Measurements from ENCODE around the gene MPZL3. TPM values are rescaled to one million over a fixed set of nuclear protein-coding genes. Genes with fewer than 3 reads are reported as not detected.

Gene MPZL3
- total RNA-seq, 1 experiment from 2014 or later = 0.52 TPM

DNA sequence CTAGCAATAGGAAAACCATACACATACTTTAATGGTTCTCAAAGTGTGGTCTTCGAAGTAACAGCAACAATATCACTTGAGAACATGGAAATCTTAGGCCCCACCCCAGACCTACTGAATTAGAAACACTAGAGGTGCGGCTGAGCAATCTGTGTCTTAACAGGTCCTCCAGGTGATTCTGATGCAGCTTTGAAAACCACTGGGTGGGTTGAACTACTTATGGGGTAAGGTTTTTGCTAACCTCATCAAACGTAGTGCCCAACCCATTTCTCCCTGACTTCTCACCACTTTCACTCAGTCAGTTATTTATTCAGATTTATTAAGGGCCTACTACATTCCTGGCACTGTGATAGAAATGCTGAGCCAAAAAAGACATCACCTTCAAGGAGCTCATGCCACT, 8.2 kb upstream of the MPZL3 start:
- Histone ChIP-seq H3K4me3 (ENCODE audit: low read depth, low read length, poor library complexity, severe bottlenecking) (no peak overlapping the region), H3K9me3 (ENCODE audit: low read depth, low read length, poor library complexity, severe bottlenecking) (no peaks in the 10 kb centered on the region), H3K4me1 (ENCODE audit: insufficient read depth, low read length, poor library complexity, severe bottlenecking) (no peaks in the 10 kb centered on the region), H3K36me3 (ENCODE audit: insufficient read depth, low read length, poor library complexity, severe bottlenecking) (no peaks in the 10 kb centered on the region), H3K27ac (ENCODE audit: low read depth, low read length, poor library complexity, severe bottlenecking) (no peak overlapping the region), H3K27me3 (replicated peaks; ENCODE audit: insufficient read depth, low read depth, low read length, poor library complexity) (peaks cover 69% of the 10 kb centered on the region)
- no peak for TF ChIP-seq EZH2 (IDR thresholded peaks at IDR 0.05; ENCODE audit: borderline replicate concordance, low read depth, low read length, poor library complexity, severe bottlenecking)
- TF ChIP-seq, protein P1, sequence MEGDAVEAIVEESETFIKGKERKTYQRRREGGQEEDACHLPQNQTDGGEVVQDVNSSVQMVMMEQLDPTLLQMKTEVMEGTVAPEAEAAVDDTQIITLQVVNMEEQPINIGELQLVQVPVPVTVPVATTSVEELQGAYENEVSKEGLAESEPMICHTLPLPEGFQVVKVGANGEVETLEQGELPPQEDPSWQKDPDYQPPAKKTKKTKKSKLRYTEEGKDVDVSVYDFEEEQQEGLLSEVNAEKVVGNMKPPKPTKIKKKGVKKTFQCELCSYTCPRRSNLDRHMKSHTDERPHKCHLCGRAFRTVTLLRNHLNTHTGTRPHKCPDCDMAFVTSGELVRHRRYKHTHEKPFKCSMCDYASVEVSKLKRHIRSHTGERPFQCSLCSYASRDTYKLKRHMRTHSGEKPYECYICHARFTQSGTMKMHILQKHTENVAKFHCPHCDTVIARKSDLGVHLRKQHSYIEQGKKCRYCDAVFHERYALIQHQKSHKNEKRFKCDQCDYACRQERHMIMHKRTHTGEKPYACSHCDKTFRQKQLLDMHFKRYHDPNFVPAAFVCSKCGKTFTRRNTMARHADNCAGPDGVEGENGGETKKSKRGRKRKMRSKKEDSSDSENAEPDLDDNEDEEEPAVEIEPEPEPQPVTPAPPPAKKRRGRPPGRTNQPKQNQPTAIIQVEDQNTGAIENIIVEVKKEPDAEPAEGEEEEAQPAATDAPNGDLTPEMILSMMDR (conservative IDR thresholded peaks at IDR 0.05; ENCODE audit: low read depth, low read length) = no peak
- intact Hi-C loops (cut with micrococcal nuclease; ENCODE audit: unreplicated experiment) = no loop called here
- BruUV-seq (replicated peaks) = no TSS peak
- no peak for DNase-seq (ENCODE audit: low spot score)
- ChIA-PET POLR2A (ENCODE audit: low non-redundant PET) (no interaction called here), CTCF (no interaction called here)

DNA sequence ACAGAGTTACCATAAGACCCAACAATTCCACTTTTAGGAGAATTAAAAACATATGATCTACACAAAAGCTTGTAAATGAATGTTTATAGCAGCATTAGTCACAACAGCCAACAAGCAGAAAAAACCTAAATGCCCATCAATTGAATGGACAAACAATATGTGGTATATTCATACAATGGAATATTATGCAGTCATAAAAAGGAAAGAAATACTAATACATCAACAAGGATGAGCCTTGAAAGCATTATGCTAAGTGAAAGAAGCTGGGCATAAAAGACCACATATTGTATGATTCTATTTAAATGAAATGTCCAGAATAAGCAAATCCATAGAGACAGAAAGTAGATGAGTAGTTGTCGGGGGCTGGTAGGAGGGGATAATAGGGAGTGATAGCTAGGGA, 7.0 kb upstream of the MPZL3 start:
- Histone ChIP-seq H3K4me1 (ENCODE audit: insufficient read depth, low read length, poor library complexity, severe bottlenecking) (no peaks in the 10 kb centered on the region), H3K27ac (ENCODE audit: low read depth, low read length, poor library complexity, severe bottlenecking) (no peak overlapping the region), H3K27me3 (replicated peaks; ENCODE audit: insufficient read depth, low read depth, low read length, poor library complexity) (peaks cover 69% of the 10 kb centered on the region), H3K4me3 (ENCODE audit: low read depth, low read length, poor library complexity, severe bottlenecking) (no peak overlapping the region), H3K36me3 (ENCODE audit: insufficient read depth, low read length, poor library complexity, severe bottlenecking) (no peaks in the 10 kb centered on the region), H3K9me3 (ENCODE audit: low read depth, low read length, poor library complexity, severe bottlenecking) (no peaks in the 10 kb centered on the region)
- no peak for DNase-seq (ENCODE audit: low spot score)
- POLR2A ChIA-PET (ENCODE audit: low non-redundant PET) = no interaction called here
- intact Hi-C loops (cut with micrococcal nuclease; ENCODE audit: unreplicated experiment) = no loop called here
- TF ChIP-seq EZH2 (IDR thresholded peaks at IDR 0.05; ENCODE audit: borderline replicate concordance, low read depth, low read length, poor library complexity, severe bottlenecking) = no peak
- TF ChIP-seq, protein P1 (conservative IDR thresholded peaks at IDR 0.05; ENCODE audit: low read depth, low read length) = no peak
- BruUV-seq (replicated peaks) = no TSS peak
- CTCF ChIA-PET = interaction anchor here (0.5 kb wide), 1 partner anchor 12 kb away, joined by 3 read pairs; no protein-coding TSS in a partner anchor

- Histone ChIP-seq H3K27ac (ENCODE audit: low read depth, low read length, poor library complexity, severe bottlenecking) (no peak overlapping the region), H3K27me3 (replicated peaks; ENCODE audit: insufficient read depth, low read depth, low read length, poor library complexity) (peaks cover 69% of the 10 kb centered on the region), H3K4me1 (ENCODE audit: insufficient read depth, low read length, poor library complexity, severe bottlenecking) (no peaks in the 10 kb centered on the region), H3K36me3 (ENCODE audit: insufficient read depth, low read length, poor library complexity, severe bottlenecking) (no peaks in the 10 kb centered on the region), H3K4me3 (ENCODE audit: low read depth, low read length, poor library complexity, severe bottlenecking) (no peak overlapping the region), H3K9me3 (ENCODE audit: low read depth, low read length, poor library complexity, severe bottlenecking) (no peaks in the 10 kb centered on the region)
- no peak for TF ChIP-seq EZH2 (IDR thresholded peaks at IDR 0.05; ENCODE audit: borderline replicate concordance, low read depth, low read length, poor library complexity, severe bottlenecking)
- TF ChIP-seq, protein P1 (conservative IDR thresholded peaks at IDR 0.05; ENCODE audit: low read depth, low read length) = peak; percentile 49
- intact Hi-C loops (cut with micrococcal nuclease; ENCODE audit: unreplicated experiment) = no loop called here
- ChIA-PET CTCF (no interaction called here), POLR2A (ENCODE audit: low non-redundant PET) (no interaction called here)
- no TSS peak for BruUV-seq (replicated peaks)
- DNase-seq (ENCODE audit: low spot score) = peak; percentile 39
These were observed 6.2 kb upstream of the MPZL3 start for GRCh38 chr11:118258410-118258809.
